HEK293 (cell line): ENCODE data around the gene CAND2.

ENCODE experiments used
- CTCF ChIA-PET: fragments of 350-600 bp; formaldehyde crosslinking; extraction: SDS; loops from one replicate; lab custom pipeline; 2021; ENCODE audit warnings: antibody characterized with exemption; lab: Yijun Ruan, JAX
- POLR2A ChIA-PET: fragments of 300-600 bp; formaldehyde crosslinking; extraction: SDS; loops from one replicate; lab custom pipeline; 2020; ENCODE audit warnings: antibody characterized with exemption, inconsistent platforms; lab: Yijun Ruan, JAX
- H3K27ac ChIP-seq: fragments of 200-500 bp; sonication (Bioruptor generic); 2 replicates; pipeline ENCODE4 v1.5.1; 2014; ENCODE audit warnings: low read depth, low read length, control low read depth, inconsistent platforms; ENCODE audit errors: extremely low read depth
- H3K36me3 ChIP-seq, 2 experiments: fragments of 200-500 bp in 1 of 2; sonication (Bioruptor generic) in 1 of 2; 1 replicate in 1 of 2; 2 replicates in 1 of 2; pipeline ENCODE4 v1.5.1; 2014 to 2017; ENCODE audit warnings: inconsistent platforms in 2 of 2, low read length in 2 of 2; ENCODE audit not compliant: control insufficient read depth in 2 of 2, insufficient read depth in 1 of 2
- H3K4me1 ChIP-seq: fragments of 200-500 bp; sonication (Bioruptor generic); 2 replicates; pipeline ENCODE4 v1.5.1; 2014; ENCODE audit warnings: mild to moderate bottlenecking, low read length, inconsistent platforms; ENCODE audit not compliant: control insufficient read depth, insufficient read depth
- H3K4me3 ChIP-seq: 2 replicates; pipeline ENCODE4 v1.5.1; 2011; ENCODE audit warnings: low read depth, mild to moderate bottlenecking, control low read depth, low read length, moderate library complexity
- H3K9me3 ChIP-seq: fragments of 200-500 bp; sonication (Bioruptor generic); 2 replicates; pipeline ENCODE4 v1.5.1; 2014; ENCODE audit warnings: low read depth, low read length, inconsistent platforms; ENCODE audit not compliant: control insufficient read depth, insufficient read depth
- GLI2 ChIP-seq: fragments of 450-650 bp; formaldehyde crosslinking; IDR thresholded peaks from 2 replicates; pipeline ENCODE4; 2017; ENCODE audit warnings: missing biosample characterization, missing genetic modification characterization, low read depth, borderline replicate concordance
- HOXA7 ChIP-seq: sonication (generic); formaldehyde crosslinking; IDR thresholded peaks from 2 replicates; pipeline ENCODE4 v1.8.1; 2022; ENCODE audit warnings: missing genetic modification reagents, borderline replicate concordance
- IKZF3 ChIP-seq: fragments of 450-650 bp; IDR thresholded peaks from 2 replicates; pipeline ENCODE4 v1.5.0; 2018; ENCODE audit warnings: missing biosample characterization, mild to moderate bottlenecking, missing genetic modification characterization, moderate library complexity
- KLF16 ChIP-seq: fragments of 450-650 bp; formaldehyde crosslinking; IDR thresholded peaks from 2 replicates; pipeline ENCODE4 v1.5.1; 2017; ENCODE audit warnings: missing biosample characterization, missing genetic modification characterization
- PRDM1 ChIP-seq: fragments of 450-650 bp; formaldehyde crosslinking; IDR thresholded peaks from 2 replicates; pipeline ENCODE4; 2016; ENCODE audit warnings: missing biosample characterization, missing genetic modification characterization
- WT1 ChIP-seq: fragments of 450-650 bp; formaldehyde crosslinking; IDR thresholded peaks from 2 replicates; pipeline ENCODE4 v1.5.1; 2016; ENCODE audit warnings: missing biosample characterization, missing genetic modification characterization
- ZNF184 ChIP-seq: fragments of 450-650 bp; IDR thresholded peaks from 2 replicates; pipeline ENCODE4 v1.5.1; 2018; ENCODE audit warnings: missing biosample characterization, mild to moderate bottlenecking, missing genetic modification characterization
- ZNF221 ChIP-seq: fragments of 450-650 bp; formaldehyde crosslinking; IDR thresholded peaks from 2 replicates; pipeline ENCODE4 v1.5.1; 2017; ENCODE audit warnings: missing biosample characterization, missing genetic modification characterization, borderline replicate concordance
- ZNF223 ChIP-seq: fragments of 450-650 bp; formaldehyde crosslinking; IDR thresholded peaks from 2 replicates; pipeline ENCODE4 v1.5.1; 2016; ENCODE audit warnings: missing biosample characterization, missing genetic modification characterization
- ZNF23 ChIP-seq: fragments of 450-650 bp; formaldehyde crosslinking; IDR thresholded peaks from 2 replicates; pipeline ENCODE4 v1.5.1; 2016; ENCODE audit warnings: missing biosample characterization, missing genetic modification characterization, borderline replicate concordance
- ZNF366 ChIP-seq: fragments of 450-650 bp; formaldehyde crosslinking; conservative IDR thresholded peaks from 2 replicates; pipeline ENCODE4 v1.5.1; 2016; ENCODE audit warnings: missing biosample characterization, missing genetic modification characterization
- ZNF555 ChIP-seq: fragments of 450-650 bp; formaldehyde crosslinking; conservative IDR thresholded peaks from 2 replicates; pipeline ENCODE4 v1.5.1; 2017; ENCODE audit warnings: missing biosample characterization, mild to moderate bottlenecking, missing genetic modification characterization, inconsistent platforms
- ZNF585B ChIP-seq: fragments of 450-650 bp; formaldehyde crosslinking; IDR thresholded peaks from 2 replicates; pipeline ENCODE4 v1.5.1; 2016; ENCODE audit warnings: missing biosample characterization, missing genetic modification characterization
- ZNF654 ChIP-seq: fragments of 450-650 bp; formaldehyde crosslinking; IDR thresholded peaks from 2 replicates; pipeline ENCODE4 v1.5.1; 2016; ENCODE audit warnings: low read depth, missing biosample characterization, missing genetic modification characterization
- ZNF677 ChIP-seq: fragments of 450-650 bp; IDR thresholded peaks from 2 replicates; pipeline ENCODE4 v1.5.0; 2018; ENCODE audit warnings: missing biosample characterization, mild to moderate bottlenecking, missing genetic modification characterization, moderate library complexity
- TF ChIP-seq, protein P1 (sequence below): fragments of 450-650 bp; formaldehyde crosslinking; IDR thresholded peaks from 2 replicates; pipeline ENCODE4 v1.5.1; 2016; ENCODE audit warnings: missing biosample characterization, missing genetic modification characterization
- TF ChIP-seq, protein P2 (sequence below): fragments of 450-650 bp; formaldehyde crosslinking; IDR thresholded peaks from 2 replicates; pipeline ENCODE4 v1.5.1; 2016; ENCODE audit warnings: missing biosample characterization, missing genetic modification characterization
- TF ChIP-seq, protein P3 (sequence below): fragments of 450-650 bp; formaldehyde crosslinking; IDR thresholded peaks from 2 replicates; pipeline ENCODE4 v1.5.1; 2017; ENCODE audit warnings: missing biosample characterization, missing genetic modification characterization
- TF ChIP-seq, protein P4 (sequence below): fragments of 450-650 bp; formaldehyde crosslinking; IDR thresholded peaks from 2 replicates; pipeline ENCODE4 v1.5.1; 2016; ENCODE audit warnings: missing biosample characterization, missing genetic modification characterization
- TF ChIP-seq, protein P5 (sequence below): fragments of 450-650 bp; formaldehyde crosslinking; IDR thresholded peaks from 2 replicates; pipeline ENCODE4 v1.5.1; 2016; ENCODE audit warnings: missing biosample characterization, missing genetic modification characterization

Gene CAND2

DNA sequence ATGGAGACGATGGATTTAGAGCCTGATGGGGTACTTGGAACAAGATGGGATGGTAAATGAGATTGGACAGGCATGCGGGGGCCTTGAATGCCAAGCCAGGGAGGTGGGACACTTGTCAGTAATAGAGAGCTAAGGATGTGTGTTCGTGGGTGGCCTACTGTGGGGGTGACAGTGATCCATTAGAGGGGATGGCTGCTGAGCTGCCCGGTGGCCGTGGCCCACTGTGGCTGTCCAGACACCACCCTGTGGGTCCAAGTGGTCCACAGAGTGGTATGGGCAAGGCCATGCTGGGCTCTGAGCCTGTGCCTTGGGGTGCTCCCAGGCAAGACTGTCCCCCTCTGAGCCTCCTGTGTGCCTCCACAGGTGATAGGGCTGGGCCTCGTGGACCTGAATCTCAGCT is 17.5 kb downstream of the CAND2 start:
- POLR2A ChIA-PET, result no interaction called here
- no peak overlapping the region for H3K4me3 ChIP-seq

DNA sequence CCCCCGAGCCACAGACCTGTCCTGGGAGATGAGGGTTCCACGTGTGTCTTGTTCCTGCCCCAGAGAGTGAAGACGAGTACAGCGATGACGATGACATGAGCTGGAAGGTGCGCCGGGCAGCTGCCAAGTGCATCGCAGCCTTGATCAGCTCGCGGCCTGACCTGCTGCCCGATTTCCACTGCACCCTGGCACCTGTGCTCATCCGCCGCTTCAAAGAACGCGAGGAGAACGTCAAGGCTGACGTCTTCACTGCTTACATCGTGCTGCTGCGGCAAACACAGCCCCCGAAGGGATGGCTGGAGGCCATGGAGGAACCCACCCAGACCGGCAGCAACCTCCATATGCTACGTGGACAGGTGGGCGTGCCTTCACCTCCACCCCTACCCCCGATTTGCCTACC is 18.6 kb downstream of the CAND2 start:
- POLR2A ChIA-PET, result interaction anchor here (0.9 kb wide), 1 partner anchor 27 kb away, joined by 3 read pairs; the partner anchor contains the start of gene RPL32
- no peaks in the 10 kb centered on the region for H3K4me1 ChIP-seq
- H3K9me3 ChIP-seq, result no peaks in the 10 kb centered on the region
- CTCF ChIA-PET, result interaction anchor here (0.6 to 1.6 kb wide), 2 partner anchors 108 to 1869 kb away, joined by 3 read pairs; no protein-coding TSS in a partner anchor
- H3K27ac ChIP-seq, result no peak overlapping the region
- H3K4me3 ChIP-seq, result no peak overlapping the region
- peaks cover 0 to 73% of the 10 kb centered on the region in 2 experiments; a peak in 2 of 3 replicates for H3K36me3 ChIP-seq
- no peak for TF ChIP-seq ZNF23 (tag by site-specific recombination)
- TF ChIP-seq ZNF654 (tag by site-specific recombination), result no peak
- TF ChIP-seq ZNF585B (tag by site-specific recombination), result no peak
- TF ChIP-seq HOXA7, result no peak
- TF ChIP-seq ZNF184, result no peak
- TF ChIP-seq, protein P1, sequence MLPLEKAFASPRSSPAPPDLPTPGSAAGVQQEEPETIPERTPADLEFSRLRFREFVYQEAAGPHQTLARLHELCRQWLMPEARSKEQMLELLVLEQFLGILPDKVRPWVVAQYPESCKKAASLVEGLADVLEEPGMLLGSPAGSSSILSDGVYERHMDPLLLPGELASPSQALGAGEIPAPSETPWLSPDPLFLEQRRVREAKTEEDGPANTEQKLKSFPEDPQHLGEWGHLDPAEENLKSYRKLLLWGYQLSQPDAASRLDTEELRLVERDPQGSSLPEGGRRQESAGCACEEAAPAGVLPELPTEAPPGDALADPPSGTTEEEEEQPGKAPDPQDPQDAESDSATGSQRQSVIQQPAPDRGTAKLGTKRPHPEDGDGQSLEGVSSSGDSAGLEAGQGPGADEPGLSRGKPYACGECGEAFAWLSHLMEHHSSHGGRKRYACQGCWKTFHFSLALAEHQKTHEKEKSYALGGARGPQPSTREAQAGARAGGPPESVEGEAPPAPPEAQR (tag by site-specific recombination), result no peak
- TF ChIP-seq ZNF555 (tag by site-specific recombination), result no peak
- no peak for TF ChIP-seq GLI2 (tag by site-specific recombination)

More for the DNA sequence above, 17.5 kb downstream of the CAND2 start:
- Histone ChIP-seq H3K9me3 (no peaks in the 10 kb centered on the region), H3K4me1 (no peaks in the 10 kb centered on the region), H3K27ac (no peak overlapping the region), H3K36me3 (peaks cover 0 to 75% of the 10 kb centered on the region in 2 experiments; a peak in 2 of 3 replicates)
- TF ChIP-seq, protein P2, sequence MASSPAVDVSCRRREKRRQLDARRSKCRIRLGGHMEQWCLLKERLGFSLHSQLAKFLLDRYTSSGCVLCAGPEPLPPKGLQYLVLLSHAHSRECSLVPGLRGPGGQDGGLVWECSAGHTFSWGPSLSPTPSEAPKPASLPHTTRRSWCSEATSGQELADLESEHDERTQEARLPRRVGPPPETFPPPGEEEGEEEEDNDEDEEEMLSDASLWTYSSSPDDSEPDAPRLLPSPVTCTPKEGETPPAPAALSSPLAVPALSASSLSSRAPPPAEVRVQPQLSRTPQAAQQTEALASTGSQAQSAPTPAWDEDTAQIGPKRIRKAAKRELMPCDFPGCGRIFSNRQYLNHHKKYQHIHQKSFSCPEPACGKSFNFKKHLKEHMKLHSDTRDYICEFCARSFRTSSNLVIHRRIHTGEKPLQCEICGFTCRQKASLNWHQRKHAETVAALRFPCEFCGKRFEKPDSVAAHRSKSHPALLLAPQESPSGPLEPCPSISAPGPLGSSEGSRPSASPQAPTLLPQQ, result no peak
- no peak for TF ChIP-seq ZNF221
- TF ChIP-seq, protein P3, sequence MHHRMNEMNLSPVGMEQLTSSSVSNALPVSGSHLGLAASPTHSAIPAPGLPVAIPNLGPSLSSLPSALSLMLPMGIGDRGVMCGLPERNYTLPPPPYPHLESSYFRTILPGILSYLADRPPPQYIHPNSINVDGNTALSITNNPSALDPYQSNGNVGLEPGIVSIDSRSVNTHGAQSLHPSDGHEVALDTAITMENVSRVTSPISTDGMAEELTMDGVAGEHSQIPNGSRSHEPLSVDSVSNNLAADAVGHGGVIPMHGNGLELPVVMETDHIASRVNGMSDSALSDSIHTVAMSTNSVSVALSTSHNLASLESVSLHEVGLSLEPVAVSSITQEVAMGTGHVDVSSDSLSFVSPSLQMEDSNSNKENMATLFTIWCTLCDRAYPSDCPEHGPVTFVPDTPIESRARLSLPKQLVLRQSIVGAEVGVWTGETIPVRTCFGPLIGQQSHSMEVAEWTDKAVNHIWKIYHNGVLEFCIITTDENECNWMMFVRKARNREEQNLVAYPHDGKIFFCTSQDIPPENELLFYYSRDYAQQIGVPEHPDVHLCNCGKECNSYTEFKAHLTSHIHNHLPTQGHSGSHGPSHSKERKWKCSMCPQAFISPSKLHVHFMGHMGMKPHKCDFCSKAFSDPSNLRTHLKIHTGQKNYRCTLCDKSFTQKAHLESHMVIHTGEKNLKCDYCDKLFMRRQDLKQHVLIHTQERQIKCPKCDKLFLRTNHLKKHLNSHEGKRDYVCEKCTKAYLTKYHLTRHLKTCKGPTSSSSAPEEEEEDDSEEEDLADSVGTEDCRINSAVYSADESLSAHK, result no peak
- no peak for TF ChIP-seq ZNF677 (tag by site-specific recombination)
- no peak for TF ChIP-seq WT1 (tag by site-specific recombination)
- TF ChIP-seq ZNF366 (tag by site-specific recombination), result no peak
- TF ChIP-seq ZNF223 (tag by site-specific recombination), result no peak
- TF ChIP-seq KLF16 (tag by site-specific recombination), result no peak
- TF ChIP-seq, protein P4, sequence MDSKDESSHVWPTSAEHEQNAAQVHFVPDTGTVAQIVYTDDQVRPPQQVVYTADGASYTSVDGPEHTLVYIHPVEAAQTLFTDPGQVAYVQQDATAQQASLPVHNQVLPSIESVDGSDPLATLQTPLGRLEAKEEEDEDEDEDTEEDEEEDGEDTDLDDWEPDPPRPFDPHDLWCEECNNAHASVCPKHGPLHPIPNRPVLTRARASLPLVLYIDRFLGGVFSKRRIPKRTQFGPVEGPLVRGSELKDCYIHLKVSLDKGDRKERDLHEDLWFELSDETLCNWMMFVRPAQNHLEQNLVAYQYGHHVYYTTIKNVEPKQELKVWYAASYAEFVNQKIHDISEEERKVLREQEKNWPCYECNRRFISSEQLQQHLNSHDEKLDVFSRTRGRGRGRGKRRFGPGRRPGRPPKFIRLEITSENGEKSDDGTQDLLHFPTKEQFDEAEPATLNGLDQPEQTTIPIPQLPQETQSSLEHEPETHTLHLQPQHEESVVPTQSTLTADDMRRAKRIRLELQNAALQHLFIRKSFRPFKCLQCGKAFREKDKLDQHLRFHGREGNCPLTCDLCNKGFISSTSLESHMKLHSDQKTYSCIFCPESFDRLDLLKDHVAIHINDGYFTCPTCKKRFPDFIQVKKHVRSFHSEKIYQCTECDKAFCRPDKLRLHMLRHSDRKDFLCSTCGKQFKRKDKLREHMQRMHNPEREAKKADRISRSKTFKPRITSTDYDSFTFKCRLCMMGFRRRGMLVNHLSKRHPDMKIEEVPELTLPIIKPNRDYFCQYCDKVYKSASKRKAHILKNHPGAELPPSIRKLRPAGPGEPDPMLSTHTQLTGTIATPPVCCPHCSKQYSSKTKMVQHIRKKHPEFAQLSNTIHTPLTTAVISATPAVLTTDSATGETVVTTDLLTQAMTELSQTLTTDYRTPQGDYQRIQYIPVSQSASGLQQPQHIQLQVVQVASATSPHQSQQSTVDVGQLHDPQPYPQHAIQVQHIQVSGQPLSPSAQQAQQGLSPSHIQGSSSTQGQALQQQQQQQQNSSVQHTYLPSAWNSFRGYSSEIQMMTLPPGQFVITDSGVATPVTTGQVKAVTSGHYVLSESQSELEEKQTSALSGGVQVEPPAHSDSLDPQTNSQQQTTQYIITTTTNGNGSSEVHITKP (tag by site-specific recombination), result no peak
- TF ChIP-seq, protein P1 (tag by site-specific recombination), result no peak
- no peak for TF ChIP-seq IKZF3
- TF ChIP-seq PRDM1, result no peak
- TF ChIP-seq, protein P5, sequence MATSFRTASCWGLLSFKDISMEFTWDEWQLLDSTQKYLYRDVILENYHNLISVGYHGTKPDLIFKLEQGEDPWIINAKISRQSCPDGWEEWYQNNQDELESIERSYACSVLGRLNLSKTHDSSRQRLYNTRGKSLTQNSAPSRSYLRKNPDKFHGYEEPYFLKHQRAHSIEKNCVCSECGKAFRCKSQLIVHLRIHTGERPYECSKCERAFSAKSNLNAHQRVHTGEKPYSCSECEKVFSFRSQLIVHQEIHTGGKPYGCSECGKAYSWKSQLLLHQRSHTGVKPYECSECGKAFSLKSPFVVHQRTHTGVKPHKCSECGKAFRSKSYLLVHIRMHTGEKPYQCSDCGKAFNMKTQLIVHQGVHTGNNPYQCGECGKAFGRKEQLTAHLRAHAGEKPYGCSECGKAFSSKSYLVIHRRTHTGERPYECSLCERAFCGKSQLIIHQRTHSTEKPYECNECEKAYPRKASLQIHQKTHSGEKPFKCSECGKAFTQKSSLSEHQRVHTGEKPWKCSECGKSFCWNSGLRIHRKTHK (tag by site-specific recombination), result no peak
- CTCF ChIA-PET, result no interaction called here
